Measurements from ENCODE around the gene CARNS1. TPM values are rescaled to one million over a fixed set of nuclear protein-coding genes. Genes with fewer than 3 reads are reported as not detected.
A peak's percentile ranks its signal among the peaks of the same experiment; 100 is the strongest.

CARNS1 gene
- total RNA-seq, 1 experiment from 2014 or later = 1.3 TPM

DNA sequence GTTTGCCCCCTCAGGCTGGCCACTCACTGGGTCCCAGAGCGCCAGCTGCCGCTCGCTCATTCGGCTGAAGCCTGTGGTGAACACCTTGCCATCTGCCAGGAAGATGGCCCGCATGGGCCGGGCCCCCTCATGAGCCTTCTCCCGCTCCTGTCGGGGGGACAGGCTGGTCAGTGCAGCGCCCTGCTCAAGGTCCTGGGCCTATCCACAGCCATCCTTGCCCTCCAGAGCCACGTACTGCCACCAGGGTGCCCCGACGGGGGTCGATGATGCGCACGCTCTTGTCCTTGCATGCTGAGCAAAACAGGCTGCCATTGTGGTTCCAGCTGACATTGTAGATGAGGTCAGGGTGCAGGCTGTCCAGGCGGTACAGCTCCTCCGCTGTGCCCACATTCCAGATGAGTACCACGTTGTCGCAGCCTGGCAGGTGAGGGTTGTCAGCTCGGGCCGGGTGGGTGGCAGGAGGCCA, 25.7 kb downstream of the CARNS1 start:
- H3K27me3 Mint-ChIP-seq (ENCODE audit: low read depth) = peaks cover 5% of the 10 kb centered on the region; the same call in 1 of the 2 replicates
- no peak for DNase-seq (ENCODE audit: low spot score)
- H3K4me3 Mint-ChIP-seq = no peak overlapping the region
- H3K36me3 Mint-ChIP-seq = no peaks in the 10 kb centered on the region
- peaks cover 17% of the 10 kb centered on the region for H3K4me1 Mint-ChIP-seq
- H3K9me3 Mint-ChIP-seq = no peaks in the 10 kb centered on the region
- TF ChIP-seq GABPB1 (CRISPR knock-in tag; IDR thresholded peaks at IDR 0.05) (no peak), FOXP1 (CRISPR knock-in tag; IDR thresholded peaks at IDR 0.05; ENCODE audit: borderline replicate concordance) (0 out of 2 replicates have a peak, but pooled peaks have one; percentile 39)
- ChIA-PET POLR2A (interaction anchor here (0.6 to 1.2 kb wide), 2 partner anchors 19 to 40 kb away, joined by 4 to 5 read pairs; partner anchors contain the start of gene PPP1CA), CTCF (interaction anchor here (0.6 to 0.8 kb wide), 2 partner anchors 20 to 45 kb away, joined by 3 to 4 read pairs; no protein-coding TSS in a partner anchor)
- no peak overlapping the region for H3K27ac Mint-ChIP-seq
- no peak for ATAC-seq

DNA sequence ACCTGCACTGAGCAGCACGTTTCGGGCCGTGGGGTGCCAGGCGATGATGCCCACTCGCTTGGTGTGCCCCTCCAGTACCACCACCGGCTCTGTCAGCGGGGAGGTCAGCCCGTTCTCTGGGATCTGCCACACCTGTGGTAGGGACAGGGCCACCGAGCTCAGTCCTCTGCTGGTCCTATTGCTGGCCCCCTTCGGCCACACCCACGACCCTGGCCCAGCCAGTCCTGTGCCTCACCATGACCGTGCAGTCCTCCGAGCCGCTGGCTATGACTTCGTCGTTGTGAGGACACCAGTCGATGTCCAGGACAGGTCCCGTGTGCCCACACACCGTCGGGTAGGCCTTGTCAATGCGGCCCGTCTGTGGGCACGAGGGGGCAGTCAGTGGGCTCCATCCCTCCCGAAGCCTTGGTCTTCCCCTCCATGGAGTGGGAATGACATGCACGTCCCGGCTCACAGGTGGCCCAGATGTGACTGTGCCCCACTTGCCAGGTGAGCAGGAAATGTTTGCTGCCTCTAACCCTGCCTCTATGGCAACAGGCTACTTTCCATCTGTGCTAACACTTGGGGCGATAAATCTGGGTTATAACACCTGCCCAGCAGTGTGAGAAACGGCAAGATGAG, 26.4 kb downstream of the CARNS1 start:
- Mint-ChIP-seq H3K9me3 (no peaks in the 10 kb centered on the region), H3K4me3 (peak overlapping the region; percentile 90), H3K4me1 (peaks cover 13% of the 10 kb centered on the region), H3K27me3 (ENCODE audit: low read depth) (peaks cover 8% of the 10 kb centered on the region; the same call in 1 of the 2 replicates), H3K27ac (no peak overlapping the region; the same call in 1 of the 2 replicates), H3K36me3 (no peaks in the 10 kb centered on the region)
- ATAC-seq (no peak), DNase-seq (ENCODE audit: low spot score) (no peak)
- POLR2A ChIA-PET = interaction anchor here (1.2 kb wide), 1 partner anchor 40 kb away, joined by 5 read pairs; the partner anchor contains the start of gene PPP1CA
- CTCF ChIA-PET = interaction anchor here (0.8 kb wide), 1 partner anchor 46 kb away, joined by 4 read pairs; no protein-coding TSS in a partner anchor
- no peak for TF ChIP-seq NFE2L1 (CRISPR knock-in tag; IDR thresholded peaks at IDR 0.05)
- TF ChIP-seq, protein P1, sequence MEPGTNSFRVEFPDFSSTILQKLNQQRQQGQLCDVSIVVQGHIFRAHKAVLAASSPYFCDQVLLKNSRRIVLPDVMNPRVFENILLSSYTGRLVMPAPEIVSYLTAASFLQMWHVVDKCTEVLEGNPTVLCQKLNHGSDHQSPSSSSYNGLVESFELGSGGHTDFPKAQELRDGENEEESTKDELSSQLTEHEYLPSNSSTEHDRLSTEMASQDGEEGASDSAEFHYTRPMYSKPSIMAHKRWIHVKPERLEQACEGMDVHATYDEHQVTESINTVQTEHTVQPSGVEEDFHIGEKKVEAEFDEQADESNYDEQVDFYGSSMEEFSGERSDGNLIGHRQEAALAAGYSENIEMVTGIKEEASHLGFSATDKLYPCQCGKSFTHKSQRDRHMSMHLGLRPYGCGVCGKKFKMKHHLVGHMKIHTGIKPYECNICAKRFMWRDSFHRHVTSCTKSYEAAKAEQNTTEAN (CRISPR knock-in tag; IDR thresholded peaks at IDR 0.05) = no peak
- TF ChIP-seq, protein P2, sequence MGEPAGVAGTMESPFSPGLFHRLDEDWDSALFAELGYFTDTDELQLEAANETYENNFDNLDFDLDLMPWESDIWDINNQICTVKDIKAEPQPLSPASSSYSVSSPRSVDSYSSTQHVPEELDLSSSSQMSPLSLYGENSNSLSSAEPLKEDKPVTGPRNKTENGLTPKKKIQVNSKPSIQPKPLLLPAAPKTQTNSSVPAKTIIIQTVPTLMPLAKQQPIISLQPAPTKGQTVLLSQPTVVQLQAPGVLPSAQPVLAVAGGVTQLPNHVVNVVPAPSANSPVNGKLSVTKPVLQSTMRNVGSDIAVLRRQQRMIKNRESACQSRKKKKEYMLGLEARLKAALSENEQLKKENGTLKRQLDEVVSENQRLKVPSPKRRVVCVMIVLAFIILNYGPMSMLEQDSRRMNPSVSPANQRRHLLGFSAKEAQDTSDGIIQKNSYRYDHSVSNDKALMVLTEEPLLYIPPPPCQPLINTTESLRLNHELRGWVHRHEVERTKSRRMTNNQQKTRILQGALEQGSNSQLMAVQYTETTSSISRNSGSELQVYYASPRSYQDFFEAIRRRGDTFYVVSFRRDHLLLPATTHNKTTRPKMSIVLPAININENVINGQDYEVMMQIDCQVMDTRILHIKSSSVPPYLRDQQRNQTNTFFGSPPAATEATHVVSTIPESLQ (CRISPR knock-in tag; IDR thresholded peaks at IDR 0.05) = no peak
- TF ChIP-seq MYBL2 (CRISPR knock-in tag; IDR thresholded peaks at IDR 0.05) = no peak

DNA sequence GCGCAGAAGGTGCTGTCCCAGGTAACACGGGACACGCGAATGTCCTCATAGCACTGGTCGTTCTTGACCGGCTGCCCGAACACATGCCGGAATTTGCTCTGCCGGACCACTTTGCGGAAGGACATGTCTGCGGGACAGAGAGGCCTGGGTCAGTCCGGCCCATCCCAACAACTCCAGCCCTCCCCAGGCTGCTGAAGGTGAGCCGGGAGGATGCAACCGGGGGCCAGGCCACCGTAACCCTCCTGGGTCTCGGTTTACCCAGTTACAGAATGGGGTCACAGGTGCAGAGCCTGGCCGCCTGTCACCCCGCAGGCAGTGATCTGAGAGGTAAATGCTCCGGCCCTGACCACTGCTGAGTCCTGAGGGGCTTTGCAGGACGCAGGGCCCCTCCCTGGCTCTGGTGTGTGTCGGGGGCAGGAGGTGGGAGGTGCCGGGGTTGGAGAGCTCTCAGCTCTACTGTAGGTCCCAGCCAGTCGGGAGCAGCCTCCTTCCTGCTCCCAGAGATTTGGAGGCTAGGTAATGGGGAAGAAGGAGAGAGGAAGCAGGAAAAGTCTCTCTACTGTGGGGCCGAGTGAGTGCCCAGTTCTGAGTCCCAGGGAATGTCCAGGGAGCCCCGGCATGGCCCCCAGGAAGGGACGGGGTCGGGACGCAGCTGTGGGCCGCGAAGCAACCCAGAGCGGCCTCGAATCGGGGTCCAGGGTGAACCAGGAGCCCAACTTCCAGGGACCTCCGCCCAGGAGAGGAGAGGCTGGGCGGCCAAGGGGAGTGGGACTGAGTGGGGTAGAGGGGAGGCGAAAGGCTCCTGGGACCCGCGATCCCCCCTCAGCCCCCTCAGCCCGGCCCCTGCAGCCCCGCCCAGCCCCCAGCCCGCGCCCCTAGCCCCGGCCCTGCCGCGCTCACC, 27.3 kb downstream of the CARNS1 start:
- POLR2A ChIA-PET = interaction anchor here (0.6 to 1.7 kb wide), 3 partner anchors 26 to 156 kb away, joined by 3 to 5 read pairs (median 4); partner anchors contain the start of gene CARNS1
- peak; percentile 21 for ATAC-seq
- CTCF ChIA-PET = interaction anchor here (0.6 to 1.3 kb wide), 4 partner anchors 41 to 171 kb away, joined by 3 to 9 read pairs (median 4); partner anchors contain the start of gene PPP1CA
- peaks cover 10% of the 10 kb centered on the region for H3K4me1 Mint-ChIP-seq
- H3K4me3 Mint-ChIP-seq = peak overlapping the region; percentile 90
- no peak for DNase-seq (ENCODE audit: low spot score)
- peak overlapping the region; percentile 89 for H3K27ac Mint-ChIP-seq
- TF ChIP-seq, protein P3, sequence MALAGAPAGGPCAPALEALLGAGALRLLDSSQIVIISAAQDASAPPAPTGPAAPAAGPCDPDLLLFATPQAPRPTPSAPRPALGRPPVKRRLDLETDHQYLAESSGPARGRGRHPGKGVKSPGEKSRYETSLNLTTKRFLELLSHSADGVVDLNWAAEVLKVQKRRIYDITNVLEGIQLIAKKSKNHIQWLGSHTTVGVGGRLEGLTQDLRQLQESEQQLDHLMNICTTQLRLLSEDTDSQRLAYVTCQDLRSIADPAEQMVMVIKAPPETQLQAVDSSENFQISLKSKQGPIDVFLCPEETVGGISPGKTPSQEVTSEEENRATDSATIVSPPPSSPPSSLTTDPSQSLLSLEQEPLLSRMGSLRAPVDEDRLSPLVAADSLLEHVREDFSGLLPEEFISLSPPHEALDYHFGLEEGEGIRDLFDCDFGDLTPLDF (CRISPR knock-in tag; IDR thresholded peaks at IDR 0.05) = no peak
- TF ChIP-seq KAT7 (CRISPR knock-in tag; IDR thresholded peaks at IDR 0.05; ENCODE audit: borderline replicate concordance) (0 out of 2 replicates have a peak, but pooled peaks have one; percentile 3), ZNF121 (CRISPR knock-in tag; IDR thresholded peaks at IDR 0.05) (no peak), NFE2L1 (CRISPR knock-in tag; IDR thresholded peaks at IDR 0.05) (no peak), GRHL2 (CRISPR knock-in tag; IDR thresholded peaks at IDR 0.05; ENCODE audit: insufficient replicate concordance, severe bottlenecking) (no peak)
- H3K27me3 Mint-ChIP-seq (ENCODE audit: low read depth) = peaks cover 8% of the 10 kb centered on the region
- no peaks in the 10 kb centered on the region for H3K9me3 Mint-ChIP-seq
- no peaks in the 10 kb centered on the region for H3K36me3 Mint-ChIP-seq

DNA sequence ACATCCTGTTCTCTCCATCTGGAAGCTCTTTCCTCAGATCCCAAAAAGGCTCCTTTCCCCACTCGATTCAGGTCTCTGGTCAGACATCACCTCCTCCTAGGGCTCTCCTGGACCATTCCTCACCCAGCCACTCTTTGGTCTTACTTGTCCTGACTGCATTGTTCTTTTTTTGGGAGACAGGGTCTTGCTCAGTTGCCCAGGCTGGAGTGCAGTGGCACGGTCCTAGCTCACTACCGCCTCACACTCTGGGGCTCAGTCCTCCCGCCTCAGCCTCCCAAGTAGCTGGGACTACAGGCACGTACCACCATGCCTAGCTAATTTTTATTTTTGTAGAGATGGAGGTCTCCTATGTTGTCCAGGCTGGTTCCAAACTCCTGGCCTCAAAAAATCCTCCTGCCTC, 30.0 kb downstream of the CARNS1 start:
- no peak for ATAC-seq
- 0 out of 2 replicates have a peak, but pooled peaks cover 3% of the 10 kb centered on the region for H3K4me1 Mint-ChIP-seq
- no peak for DNase-seq (ENCODE audit: low spot score)
- peaks cover 10% of the 10 kb centered on the region for H3K27me3 Mint-ChIP-seq (ENCODE audit: low read depth)
- ChIA-PET CTCF (no interaction called here), POLR2A (no interaction called here)
- peak overlapping the region; percentile 77 for H3K4me3 Mint-ChIP-seq
- no peaks in the 10 kb centered on the region for H3K36me3 Mint-ChIP-seq
- no peaks in the 10 kb centered on the region for H3K9me3 Mint-ChIP-seq
- H3K27ac Mint-ChIP-seq = no peak overlapping the region
- TF ChIP-seq ZNF121 (CRISPR knock-in tag; IDR thresholded peaks at IDR 0.05) = peak; percentile 93
- TF ChIP-seq, protein P4, sequence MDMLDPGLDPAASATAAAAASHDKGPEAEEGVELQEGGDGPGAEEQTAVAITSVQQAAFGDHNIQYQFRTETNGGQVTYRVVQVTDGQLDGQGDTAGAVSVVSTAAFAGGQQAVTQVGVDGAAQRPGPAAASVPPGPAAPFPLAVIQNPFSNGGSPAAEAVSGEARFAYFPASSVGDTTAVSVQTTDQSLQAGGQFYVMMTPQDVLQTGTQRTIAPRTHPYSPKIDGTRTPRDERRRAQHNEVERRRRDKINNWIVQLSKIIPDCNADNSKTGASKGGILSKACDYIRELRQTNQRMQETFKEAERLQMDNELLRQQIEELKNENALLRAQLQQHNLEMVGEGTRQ (CRISPR knock-in tag; IDR thresholded peaks at IDR 0.05) = no peak

All from WTC11 (cell line).